Osteoblast (primary cell): ENCODE results near the gene RSPO3. TPM values are rescaled to one million over a fixed set of nuclear protein-coding genes. Genes with fewer than 3 reads are reported as not detected.

Source experiments
- DNase-seq: peaks from one replicate; pipeline ENCODE4 v3.0.0; 2011; ENCODE audit warnings: low spot score, mixed read lengths; ENCODE audit not compliant: insufficient read length; ENCODE audit errors: missing footprints
- H2AFZ ChIP-seq: 2 replicates; pipeline ENCODE4 v1.6.0; 2011; ENCODE audit warnings: mild to moderate bottlenecking, low read length
- H3K27ac ChIP-seq: 2 replicates; pipeline ENCODE4 v1.5.1; 2011; ENCODE audit warnings: mild to moderate bottlenecking, low read depth, low read length, moderate library complexity
- H3K27me3 ChIP-seq: 2 replicates; pipeline ENCODE4 v1.6.0; 2012; ENCODE audit warnings: mild to moderate bottlenecking, control low read depth, inconsistent platforms, low read length, moderate library complexity; ENCODE audit not compliant: insufficient read depth
- H3K36me3 ChIP-seq: 2 replicates; pipeline ENCODE4 v1.5.1; 2011; ENCODE audit warnings: mild to moderate bottlenecking, low read length, control low read depth, moderate library complexity; ENCODE audit not compliant: insufficient read depth
- H3K4me1 ChIP-seq: 2 replicates; pipeline ENCODE4 v1.5.1; 2011; ENCODE audit warnings: mild to moderate bottlenecking, low read length, control low read depth, moderate library complexity; ENCODE audit not compliant: insufficient read depth
- H3K4me2 ChIP-seq: 2 replicates; pipeline ENCODE4 v1.6.0; 2011; ENCODE audit warnings: mild to moderate bottlenecking, low read length; ENCODE audit not compliant: insufficient read depth
- H3K4me3 ChIP-seq: fragments of 200-600 bp; sonication (generic); 3 replicates; pipeline ENCODE4 v1.5.1; 2012; ENCODE audit warnings: mild to moderate bottlenecking, low read length, inconsistent platforms; ENCODE audit not compliant: insufficient read depth
- H3K79me2 ChIP-seq: 2 replicates; pipeline ENCODE4 v1.6.0; 2012; ENCODE audit warnings: mild to moderate bottlenecking, low read length, control low read depth, inconsistent platforms; ENCODE audit not compliant: insufficient read depth
- H3K9me3 ChIP-seq: 2 replicates; pipeline ENCODE4 v1.5.1; 2011; ENCODE audit warnings: low read depth, low read length, control low read depth
- H4K20me1 ChIP-seq: 2 replicates; pipeline ENCODE4 v1.6.0; 2012; ENCODE audit warnings: mild to moderate bottlenecking, low read length, control low read depth; ENCODE audit not compliant: insufficient read depth
- total RNA-seq: library from RNA; depleted of rRNA; stranded (reverse); fragments of >200 nt; gene quantifications from 2 replicates; pipeline ENCODE4 v1.2.3, GENCODE V29; 2012
- TF ChIP-seq, protein P1 (sequence below): IDR thresholded peaks from 2 replicates; pipeline ENCODE4 v1.5.1; 2011; ENCODE audit warnings: mild to moderate bottlenecking, low read depth, low read length, moderate library complexity; ENCODE audit errors: extremely low read depth

The RSPO3 gene
- total RNA-seq, 1 donor, result 1.8 TPM

DNA sequence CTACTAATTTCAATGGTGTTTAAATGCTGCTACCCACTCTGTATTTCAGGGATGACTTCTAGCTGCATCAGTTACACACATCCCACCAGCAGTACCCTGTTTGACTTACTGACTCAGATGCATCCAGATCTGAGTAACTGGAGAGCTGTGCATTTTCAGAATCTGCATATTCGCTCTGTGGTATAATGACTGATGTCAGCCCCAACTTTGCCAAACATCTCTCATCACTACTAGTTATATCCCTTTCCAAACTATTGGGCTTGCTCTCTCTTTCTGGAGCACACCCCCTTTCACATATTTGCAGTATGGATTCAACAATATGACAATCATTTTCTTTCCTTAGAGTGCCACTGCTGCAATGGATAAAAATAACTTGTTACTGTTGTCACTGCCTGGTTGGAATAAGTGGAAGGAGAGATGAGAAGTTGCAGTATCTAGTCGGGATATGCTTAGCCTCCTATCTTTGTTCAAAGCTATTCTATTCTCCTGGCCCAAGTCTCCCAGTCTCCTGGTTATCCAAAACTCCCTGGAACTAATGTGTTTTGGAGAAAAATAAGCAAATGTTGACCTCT, 3.3 kb upstream of the RSPO3 start:
- no peaks in the 10 kb centered on the region for H3K9me3 ChIP-seq
- peak; percentile 83 for DNase-seq
- TF ChIP-seq, protein P1, sequence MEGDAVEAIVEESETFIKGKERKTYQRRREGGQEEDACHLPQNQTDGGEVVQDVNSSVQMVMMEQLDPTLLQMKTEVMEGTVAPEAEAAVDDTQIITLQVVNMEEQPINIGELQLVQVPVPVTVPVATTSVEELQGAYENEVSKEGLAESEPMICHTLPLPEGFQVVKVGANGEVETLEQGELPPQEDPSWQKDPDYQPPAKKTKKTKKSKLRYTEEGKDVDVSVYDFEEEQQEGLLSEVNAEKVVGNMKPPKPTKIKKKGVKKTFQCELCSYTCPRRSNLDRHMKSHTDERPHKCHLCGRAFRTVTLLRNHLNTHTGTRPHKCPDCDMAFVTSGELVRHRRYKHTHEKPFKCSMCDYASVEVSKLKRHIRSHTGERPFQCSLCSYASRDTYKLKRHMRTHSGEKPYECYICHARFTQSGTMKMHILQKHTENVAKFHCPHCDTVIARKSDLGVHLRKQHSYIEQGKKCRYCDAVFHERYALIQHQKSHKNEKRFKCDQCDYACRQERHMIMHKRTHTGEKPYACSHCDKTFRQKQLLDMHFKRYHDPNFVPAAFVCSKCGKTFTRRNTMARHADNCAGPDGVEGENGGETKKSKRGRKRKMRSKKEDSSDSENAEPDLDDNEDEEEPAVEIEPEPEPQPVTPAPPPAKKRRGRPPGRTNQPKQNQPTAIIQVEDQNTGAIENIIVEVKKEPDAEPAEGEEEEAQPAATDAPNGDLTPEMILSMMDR, result no peak
- no peaks in the 10 kb centered on the region for H4K20me1 ChIP-seq
- H3K36me3 ChIP-seq, result no peaks in the 10 kb centered on the region
- H3K79me2 ChIP-seq, result no peaks in the 10 kb centered on the region
- H2AFZ ChIP-seq, result no peak overlapping the region
- H3K4me1 ChIP-seq, result peaks cover 13% of the 10 kb centered on the region
- H3K27me3 ChIP-seq, result peaks cover 41% of the 10 kb centered on the region
- H3K27ac ChIP-seq, result no peak overlapping the region
- no peak overlapping the region for H3K4me2 ChIP-seq
- no peak overlapping the region for H3K4me3 ChIP-seq

- Histone ChIP-seq H3K4me1 (peaks cover 18% of the 10 kb centered on the region), H4K20me1 (no peaks in the 10 kb centered on the region), H2AFZ (no peak overlapping the region), H3K4me2 (no peak overlapping the region), H3K27me3 (peaks cover 47% of the 10 kb centered on the region), H3K4me3 (no peak overlapping the region), H3K36me3 (no peaks in the 10 kb centered on the region), H3K79me2 (no peaks in the 10 kb centered on the region), H3K27ac (no peak overlapping the region), H3K9me3 (no peaks in the 10 kb centered on the region)
- TF ChIP-seq, protein P1, result no peak
- DNase-seq, result peak; percentile 82
Measured at GRCh38 chr6:127115746-127116145, 2.7 kb upstream of the RSPO3 start.

GRCh38 chr6:127117979-127118297, 533 bp upstream of the RSPO3 start:
- H3K36me3 ChIP-seq, result no peaks in the 10 kb centered on the region
- H3K9me3 ChIP-seq, result no peaks in the 10 kb centered on the region
- peaks cover 24% of the 10 kb centered on the region for H3K4me1 ChIP-seq
- no peaks in the 10 kb centered on the region for H4K20me1 ChIP-seq
- TF ChIP-seq, protein P1, result no peak
- DNase-seq, result peak; percentile 77
- H3K4me2 ChIP-seq, result peak overlapping the region; percentile 84
- H3K4me3 ChIP-seq, result peak overlapping the region; percentile 66
- H3K27ac ChIP-seq, result no peak overlapping the region
- no peak overlapping the region for H2AFZ ChIP-seq
- peaks cover 55% of the 10 kb centered on the region for H3K27me3 ChIP-seq
- no peaks in the 10 kb centered on the region for H3K79me2 ChIP-seq

- Histone ChIP-seq H3K27me3 (peaks cover 55% of the 10 kb centered on the region), H3K9me3 (no peaks in the 10 kb centered on the region), H3K79me2 (no peaks in the 10 kb centered on the region), H2AFZ (peak overlapping the region; percentile 56), H3K4me3 (peak overlapping the region; percentile 68), H3K36me3 (no peaks in the 10 kb centered on the region), H4K20me1 (no peaks in the 10 kb centered on the region), H3K4me2 (peak overlapping the region; percentile 84), H3K4me1 (peaks cover 24% of the 10 kb centered on the region), H3K27ac (no peak overlapping the region)
- DNase-seq, result peak; percentile 62
- TF ChIP-seq, protein P1, result no peak
Measured at GRCh38 chr6:127119102-127120022, 891 bp downstream of the RSPO3 start.
